MM.1S (cell line): ENCODE results near the gene PUS10.

Source experiments
- CTCF ChIP-seq: fragments of 300-600 bp; sonication (generic); IDR thresholded peaks from 2 replicates; pipeline ENCODE4 v1.5.1; 2016; ENCODE audit warnings: antibody characterized with exemption, low read length, mixed read lengths
- EZH2phosphoT487 ChIP-seq: fragments of 300-600 bp; sonication (generic); IDR thresholded peaks from 2 replicates; pipeline ENCODE4 v1.6.1; 2018; ENCODE audit warnings: antibody characterized with exemption, low read length

DNA sequence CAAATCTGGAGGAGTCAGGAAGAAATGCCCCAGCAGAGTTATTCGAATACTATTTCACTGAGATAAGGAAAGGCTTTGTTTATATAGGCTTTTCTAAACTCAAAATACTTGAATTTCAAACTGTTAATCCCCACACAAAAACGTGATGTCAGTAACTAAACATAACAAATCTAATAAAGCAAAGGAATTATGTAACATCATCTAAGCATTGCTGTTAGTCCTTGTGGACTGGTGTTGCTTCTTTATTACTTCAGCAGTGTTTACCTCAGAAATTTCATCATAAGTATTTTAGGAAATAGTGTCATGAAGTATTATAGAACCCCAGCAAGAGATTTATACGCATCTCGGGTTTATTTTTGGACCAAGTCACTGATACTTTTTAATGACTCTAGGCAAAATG is 27.9 kb upstream of the PUS10 start:
- TF ChIP-seq CTCF: no peak
- no peak for TF ChIP-seq EZH2phosphoT487
